Heart left ventricle (tissue), 16 donors: ENCODE results near the gene IQSEC1. TPM values are rescaled to one million over a fixed set of nuclear protein-coding genes. Genes with fewer than 3 reads are reported as not detected.
A peak's percentile ranks its signal among the peaks of the same experiment; 100 is the strongest.

Source experiments
- ATAC-seq, 4 donors: fragments of 200-7000 bp; cut with Tn5 transposase; one replicate each; pipeline ENCODE4 v1.9.1; 2020 to 2022; ENCODE audit warnings: moderate library complexity in 4 of 4, mild to moderate bottlenecking in 3 of 4, moderate number of reproducible peaks in 1 of 4
- DNase-seq, 5 donors: peaks; one replicate each; pipeline ENCODE4 v3.0.0-alpha.2; 2020
- H3K27ac ChIP-seq, 12 donors: fragments of 200-600 bp; sonication (generic) in 4 of 12; one replicate each; pipeline versions ENCODE4 v1.5.0 to v1.8.0; 2016 to 2022; ENCODE audit warnings: mild to moderate bottlenecking in 2 of 12
- H3K27me3 ChIP-seq, 9 donors: fragments of 200-600 bp; sonication (generic) in 2 of 9; one replicate each; pipeline versions ENCODE4 v1.5.1 to v1.8.0; 2016 to 2022; ENCODE audit warnings: mild to moderate bottlenecking in 3 of 9
- H3K36me3 ChIP-seq, 9 donors: fragments of 200-600 bp; sonication (generic) in 2 of 9; one replicate each; pipeline versions ENCODE4 v1.5.0 to v1.8.0; 2018 to 2022; ENCODE audit warnings: mild to moderate bottlenecking in 2 of 9
- H3K4me1 ChIP-seq, 12 donors: fragments of 200-600 bp; sonication (generic) in 4 of 12; one replicate each; pipeline versions ENCODE4 v1.5.0 to v1.8.0; 2016 to 2022; ENCODE audit warnings: mild to moderate bottlenecking in 3 of 12
- H3K4me3 ChIP-seq, 12 donors: fragments of 200-600 bp; sonication (generic) in 4 of 12; one replicate each; pipeline versions ENCODE4 v1.5.0 to v1.8.0; 2017 to 2022; ENCODE audit warnings: mild to moderate bottlenecking in 9 of 12, moderate library complexity in 4 of 12
- H3K9me3 ChIP-seq, 12 donors: fragments of 200-600 bp; sonication (generic) in 4 of 12; one replicate each; pipeline versions ENCODE4 v1.5.0 to v1.8.0; 2016 to 2022; ENCODE audit warnings: mild to moderate bottlenecking in 1 of 12
- CTCF ChIP-seq, 12 donors: fragments of 200-600 bp; sonication (generic) in 4 of 12; IDR thresholded peaks; one replicate each; pipeline versions ENCODE4 v1.5.0 to v1.8.0; 2018 to 2022; ENCODE audit warnings: antibody characterized with exemption in 12 of 12, mild to moderate bottlenecking in 5 of 12
- POLR2A ChIP-seq, 2 donors: fragments of 450-650 bp; IDR thresholded peaks; one replicate each; pipeline ENCODE4 v1.6.1; 2017; ENCODE audit warnings: antibody characterized with exemption in 2 of 2, mild to moderate bottlenecking in 2 of 2, moderate library complexity in 2 of 2
- WGBS, 4 donors: extraction: QIAGEN DNeasy Blood & Tissue Kit in 2 of 4; methylation state at CpG; one replicate each; pipeline versions ENCODE4 v1.1.5 to v1.1.7; 2013 to 2018; 5-methylcytosine and 5-hydroxymethylcytosine counted together
- intact Hi-C, 10 donors: fragments of 100-400 bp; cut with DNase I; formaldehyde crosslinking; loops; one replicate each; pipeline versions ENCODE4 v1.11.1 to v1.14.2; 2022
- polyA plus RNA-seq, 2 donors: library from polyadenylated mRNA; stranded (reverse); fragments of 200-250 nt; gene quantifications; one replicate each; pipeline ENCODE4 v1.2.3, GENCODE V29; 2013
- total RNA-seq, 9 donors: library from RNA; depleted of rRNA in 2 of 9; stranded (reverse); fragments of >200 nt in 2 of 9; fragmentation: NEBNext Ultra II Directional in 3 of 9; extraction: Animal tissue kit (Norgen Biotek cat#: 25700) in 3 of 9; gene quantifications; one replicate each; pipeline versions ENCODE4 v1.1.0 to v1.2.4, GENCODE V29; 2016 to 2023
- donor health status: ischemic (EF 13 %, LVEDD 7.1; RV severe dilation, severe dysfunction).
- donor health status: healthy with polysubstance abuse.
- donor health status: DM: no; HTN: yes; CAD: no.
- donor health status: DM: no; HTN: no; CAD: no.
- donor health status: ischemic (EF 25% LVEDD 6.9; RV normal size, moderate dysfunction).
- donor health status: ischemic (EF 25% LVEDD 5.7; RV mildly dilated, moderate dysfunction).
- donor health status: healthy.
- donor health status: DM: yes; HTN: yes; CAD: no.
- donor health status: ischemic (EF 35%, LVEDD 5.7; RV mildly dilated, moderate dysfunction).
- donor health status: nonischemic (EF 11% LVEDD 7.7; RV severe dilation, severe dysfunction).
- donor health status: DM: yes; HTN: yes; CAD: no.
- donor health status: PGD.
- donor health status: ischemic (EF 29% LVEDD 5.4; RV normal size, mild dysfunction).
- donor health status: nonischemic (EF 23%, LVEDD 6.1; RV moderate dilation, normal function).

IQSEC1 gene
- total and polyA plus RNA-seq, 11 donors: 28.8 to 79.1 (median 62.2) TPM

DNA sequence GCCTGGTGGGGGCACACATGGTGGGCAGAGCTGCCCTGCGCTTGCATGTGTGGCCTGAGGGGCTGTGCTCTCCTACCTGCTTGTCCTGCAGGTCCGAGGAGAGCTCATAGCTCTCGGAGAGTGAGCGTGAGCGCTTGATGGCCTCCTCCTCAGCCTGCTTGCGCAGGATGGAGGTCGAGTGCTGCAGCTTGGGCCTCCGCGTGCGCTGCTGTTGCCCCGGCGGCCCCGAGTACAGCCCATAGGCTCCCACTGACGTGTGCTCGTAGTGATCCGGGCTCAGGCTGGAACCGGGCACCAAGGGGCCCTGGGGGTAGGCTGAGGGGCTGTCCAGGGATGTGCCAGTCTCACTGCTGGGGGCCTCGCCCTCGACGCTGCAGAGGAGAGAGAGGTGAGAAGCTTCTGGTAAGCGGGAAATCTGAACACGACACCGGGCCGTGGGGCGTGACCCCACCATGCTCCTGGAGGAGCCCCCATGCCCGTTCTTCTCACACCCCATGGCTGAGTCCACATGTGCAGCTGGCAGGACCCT is 131.7 kb downstream of the IQSEC1 start:
- no peak overlapping the region for H3K4me3 ChIP-seq
- intact Hi-C loops: no loop called here
- WGBS, 4 donors: 79 to 95% (median 95%) methylated on average over 7 to 26 of the region's 26 CpGs
- no peak for TF ChIP-seq POLR2A (IDR thresholded peaks at IDR 0.05)
- no peak for TF ChIP-seq CTCF (IDR thresholded peaks at IDR 0.05)
- H3K4me1 ChIP-seq: peaks cover 20 to 97% (median 88%) of the 10 kb centered on the region in 12 donors
- H3K9me3 ChIP-seq: no peaks in the 10 kb centered on the region
- ATAC-seq (no peak), DNase-seq (no peak)
- H3K36me3 ChIP-seq: peaks cover 0 to 64% (median 24%) of the 10 kb centered on the region in 9 donors
- H3K27me3 ChIP-seq: no peaks in the 10 kb centered on the region
- peak overlapping the region in 1 of 12 donors; percentile 31 for H3K27ac ChIP-seq

GRCh38 chr3:12940854-12941253 is 132.4 kb downstream of the IQSEC1 start:
- no peaks in the 10 kb centered on the region for H3K9me3 ChIP-seq
- H3K36me3 ChIP-seq: peaks cover 0 to 71% (median 29%) of the 10 kb centered on the region in 9 donors
- intact Hi-C loops: no loop called here
- 67 to 98% (median 83%) methylated on average over 5 to 6 of the region's 6 CpGs; no CpG with 5 or more reads in 1 of the 4 donors for WGBS, 4 donors
- no peak for ATAC-seq
- no peak for DNase-seq
- H3K27me3 ChIP-seq: no peaks in the 10 kb centered on the region
- TF ChIP-seq POLR2A (IDR thresholded peaks at IDR 0.05) (no peak), CTCF (IDR thresholded peaks at IDR 0.05) (no peak)
- no peak overlapping the region for H3K4me3 ChIP-seq
- peaks cover 20 to 96% (median 83%) of the 10 kb centered on the region in 12 donors for H3K4me1 ChIP-seq
- H3K27ac ChIP-seq: peak overlapping the region in 2 of 12 donors; percentile 25 to 31

- ATAC-seq (no peak), DNase-seq (no peak)
- intact Hi-C loops: loop anchor here in 1 of 10 donors (2.0 kb wide), 1 partner anchor 26 kb away; no protein-coding TSS in a partner anchor
- no peaks in the 10 kb centered on the region for H3K27me3 ChIP-seq
- TF ChIP-seq CTCF (IDR thresholded peaks at IDR 0.05): no peak
- TF ChIP-seq POLR2A (IDR thresholded peaks at IDR 0.05): no peak
- H3K36me3 ChIP-seq: peaks cover 0 to 85% (median 38%) of the 10 kb centered on the region in 9 donors
- H3K27ac ChIP-seq: peak overlapping the region in 11 of 12 donors; percentile 21 to 88 (median 71)
- H3K4me3 ChIP-seq: no peak overlapping the region
- no peaks in the 10 kb centered on the region for H3K9me3 ChIP-seq
- WGBS, 4 donors: 71 to 93% (median 72%) methylated on average over 3 to 10 of the region's 10 CpGs
- H3K4me1 ChIP-seq: peaks cover 26 to 96% (median 83%) of the 10 kb centered on the region in 12 donors
Observed at GRCh38 chr3:12939137-12939536, 134.1 kb downstream of the IQSEC1 start.

GRCh38 chr3:12938258-12938711 is 134.9 kb downstream of the IQSEC1 start:
- Histone ChIP-seq H3K9me3 (no peaks in the 10 kb centered on the region), H3K27ac (peak overlapping the region; percentile 21 to 88 (median 70)), H3K4me3 (peak overlapping the region in 1 of 12 donors; percentile 2), H3K4me1 (peaks cover 35 to 96% (median 83%) of the 10 kb centered on the region in 12 donors), H3K27me3 (no peaks in the 10 kb centered on the region), H3K36me3 (peaks cover 0 to 90% (median 38%) of the 10 kb centered on the region in 9 donors)
- intact Hi-C loops: loop anchor here in 1 of 10 donors (2.0 kb wide), 1 partner anchor 27 kb away; no protein-coding TSS in a partner anchor
- peak; percentile 4 to 79 (median 52) for ATAC-seq
- peak in 4 of 5 donors; percentile 49 to 78 (median 70) for DNase-seq
- 15 to 25% (median 19%) methylated on average over 8 to 10 of the region's 10 CpGs for WGBS, 4 donors
- TF ChIP-seq CTCF (IDR thresholded peaks at IDR 0.05): no peak
- no peak for TF ChIP-seq POLR2A (IDR thresholded peaks at IDR 0.05)
